Measurements from ENCODE around the gene ZNF320. TPM values are rescaled to one million over a fixed set of nuclear protein-coding genes. Genes with fewer than 3 reads are reported as not detected.
"Not testable (repeated sequence)": the region's sequence is repeated elsewhere in the genome, so short reads cannot be mapped to it uniquely, and the experiment has no call there.

ZNF320 gene
- total RNA-seq, 4 donors from 2014 or later, result 3.6 to 67.6 (median 15.2) TPM

- no peak for TF ChIP-seq CTCF (IDR thresholded peaks at IDR 0.05)
- no peak for TF ChIP-seq POLR2A (IDR thresholded peaks at IDR 0.05)
- intact Hi-C loops (cut with DNase I; ENCODE audit: low total_unique reads), result no loop called here
- Histone ChIP-seq H3K9me3 (no peaks in the 10 kb centered on the region), H3K36me3 (no peaks in the 10 kb centered on the region), H3K4me1 (peaks cover 0 to 3% of the 10 kb centered on the region in 2 donors), H3K27ac (peak overlapping the region; percentile 74 to 89), H3K4me3 (peak overlapping the region; percentile 65 to 78), H3K27me3 (no peaks in the 10 kb centered on the region)
- DNase-seq, result peak; percentile 38 to 52
These were observed 26.6 kb upstream of the ZNF320 start for GRCh38 chr19:52923778-52924593.

GRCh38 chr19:52922841-52923777 lies 25.7 kb upstream of the ZNF320 start, which contains the start of gene ZNF888:
ZNF888 (minus strand) TSS chr19:52923428; CDS start chr19:52917873, 5,555 bp downstream.
- Histone ChIP-seq H3K27ac (peak within 1 kb of the TSS; percentile 74 to 89), H3K27me3 (no peaks in the 10 kb centered on the region), H3K9me3 (no peaks in the 10 kb centered on the region), H3K4me1 (peaks cover 0 to 3% of the 10 kb centered on the region in 2 donors), H3K36me3 (no peaks in the 10 kb centered on the region), H3K4me3 (peak within 1 kb of the TSS; percentile 65 to 78)
- no peak for TF ChIP-seq CTCF (IDR thresholded peaks at IDR 0.05)
- TF ChIP-seq POLR2A (IDR thresholded peaks at IDR 0.05), result peak; percentile 32 to 54
- DNase-seq, result peak; percentile 90 to 91
- intact Hi-C loops (cut with DNase I; ENCODE audit: low total_unique reads), result no loop called here

DNA sequence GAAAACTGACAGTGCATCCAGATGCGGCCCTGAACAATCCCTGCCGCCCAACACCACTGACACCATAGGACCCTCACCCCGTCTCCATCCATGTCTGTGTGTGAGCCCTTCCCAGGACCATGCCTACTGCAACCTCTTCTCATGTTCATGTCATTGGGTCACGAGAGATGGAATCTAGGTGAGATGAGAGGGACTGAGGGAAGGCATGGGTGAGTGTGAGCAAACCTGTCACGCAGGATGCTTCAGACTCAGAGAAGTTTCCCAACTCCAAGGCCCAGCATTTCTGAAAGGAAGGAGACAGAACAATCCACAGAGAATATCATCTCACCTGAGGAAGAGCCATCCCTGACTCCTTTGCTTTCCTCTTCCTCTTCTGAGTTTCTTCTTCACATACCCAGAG lies 20.1 kb upstream of the ZNF320 start:
- no peak for DNase-seq
- intact Hi-C loops (cut with DNase I; ENCODE audit: low total_unique reads), result no loop called here
- H3K36me3 ChIP-seq, result no peaks in the 10 kb centered on the region
- H3K9me3 ChIP-seq, result no peaks in the 10 kb centered on the region
- H3K4me1 ChIP-seq, result peaks cover 0 to 3% of the 10 kb centered on the region in 2 donors
- no peak overlapping the region for H3K27ac ChIP-seq
- H3K27me3 ChIP-seq, result no peaks in the 10 kb centered on the region
- TF ChIP-seq POLR2A (IDR thresholded peaks at IDR 0.05), result no peak
- TF ChIP-seq CTCF (IDR thresholded peaks at IDR 0.05), result no peak
- H3K4me3 ChIP-seq, result no peak overlapping the region

DNA sequence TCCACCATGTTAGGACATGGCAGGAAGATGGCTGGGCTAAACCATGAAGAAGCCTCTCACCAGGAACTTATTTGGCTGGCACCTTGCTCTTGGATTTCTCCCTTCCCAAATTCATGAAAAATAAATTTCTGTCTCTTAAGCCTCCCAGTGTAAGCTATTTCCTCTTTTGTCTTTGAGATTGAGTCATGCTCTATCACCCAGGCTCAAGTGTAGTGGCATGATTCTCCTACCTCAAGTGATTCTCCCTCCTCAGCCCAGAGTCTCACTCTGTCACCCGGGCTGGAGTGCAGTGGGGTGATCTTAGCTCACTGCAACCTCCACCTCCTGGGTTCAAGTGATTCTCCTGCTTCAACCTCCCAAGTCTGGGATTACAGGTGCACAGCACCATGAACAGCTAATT lies 13.2 kb upstream of the ZNF320 start:
- H3K4me1 ChIP-seq, result no peaks in the 10 kb centered on the region
- H3K27me3 ChIP-seq, result no peaks in the 10 kb centered on the region
- no peak for DNase-seq
- intact Hi-C loops (cut with DNase I; ENCODE audit: low total_unique reads), result no loop called here
- no peak overlapping the region for H3K4me3 ChIP-seq
- H3K9me3 ChIP-seq, result no peaks in the 10 kb centered on the region
- H3K36me3 ChIP-seq, result no peaks in the 10 kb centered on the region
- TF ChIP-seq POLR2A (IDR thresholded peaks at IDR 0.05), result no peak
- no peak for TF ChIP-seq CTCF (IDR thresholded peaks at IDR 0.05)
- H3K27ac ChIP-seq, result no peak overlapping the region

DNA sequence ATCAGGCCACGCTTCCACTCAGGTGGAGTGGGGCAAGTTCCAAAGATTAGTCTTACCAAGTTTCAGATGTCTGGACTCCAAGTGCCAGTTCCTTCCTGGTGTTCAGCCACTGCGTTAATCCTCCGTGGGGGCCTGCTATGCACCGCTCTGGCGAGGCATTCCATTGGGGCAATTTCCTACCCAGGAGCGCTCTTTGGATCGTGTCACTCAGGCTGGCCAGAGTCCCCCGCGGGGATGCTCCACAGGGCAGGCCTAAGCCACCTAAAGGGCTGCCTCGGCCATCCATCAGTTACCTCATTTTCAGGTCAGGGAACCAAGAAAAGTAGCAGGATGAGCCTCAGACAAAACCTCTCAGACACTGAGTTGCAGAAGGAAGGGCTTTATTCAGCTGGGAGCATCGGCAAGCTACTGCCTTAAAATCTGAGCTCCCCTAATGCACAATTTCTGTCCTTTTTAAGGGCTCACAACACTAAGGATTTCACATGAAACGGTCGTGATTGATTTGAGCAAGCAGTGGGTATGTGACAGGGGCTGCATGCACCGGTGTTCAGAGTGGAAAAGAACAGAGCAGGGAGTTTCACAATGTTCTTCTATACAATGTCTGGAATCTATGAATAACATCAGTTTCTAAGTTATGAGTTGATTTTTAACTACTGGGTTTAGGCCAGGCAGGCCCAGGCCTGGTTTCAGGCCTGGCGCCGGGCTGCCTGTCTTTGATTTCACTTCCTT lies 6.8 kb upstream of the ZNF320 start:
- DNase-seq; H3K4me3 ChIP-seq; H3K4me1 ChIP-seq; intact Hi-C loops (cut with DNase I; ENCODE audit: low total_unique reads); H3K27me3 ChIP-seq; H3K9me3 ChIP-seq; H3K36me3 ChIP-seq; H3K27ac ChIP-seq: not testable (repeated sequence)

Data from uterus (tissue), 4 donors.